GM12891 (cell line): ENCODE measurements around the gene CD177.
"Not testable (repeated sequence)": the region's sequence is repeated elsewhere in the genome, so short reads cannot be mapped to it uniquely, and the experiment has no call there.

Source experiments
- DNase-seq: peaks from one replicate; pipeline ENCODE4 v3.0.0; 2011; ENCODE audit warnings: low spot score; ENCODE audit not compliant: insufficient read length
- FAIRE-seq: peaks from 2 replicates; lab custom pipeline; 2011; peaks lifted over from hg19 to GRCh38; lab: Jason Lieb, UNC
- PAX5 ChIP-seq: IDR thresholded peaks from 2 replicates; pipeline ENCODE4 v1.6.1; 2011; ENCODE audit warnings: low read length, moderate library complexity, mild to moderate bottlenecking; ENCODE audit not compliant: insufficient read depth, severe bottlenecking
- POLR2A ChIP-seq: IDR thresholded peaks from 2 replicates; pipeline ENCODE4 v1.6.1; 2011; ENCODE audit warnings: low read depth, low read length, control low read depth
- POLR2AphosphoS5 ChIP-seq: IDR thresholded peaks from 2 replicates; pipeline ENCODE4 v1.6.1; 2011; ENCODE audit warnings: low read depth, low read length, control low read depth
- POU2F2 ChIP-seq: IDR thresholded peaks from 2 replicates; pipeline ENCODE4 v1.6.1; 2011; ENCODE audit warnings: low read depth, mild to moderate bottlenecking, control low read depth, low read length, moderate library complexity
- SPI1 ChIP-seq: IDR thresholded peaks from 2 replicates; pipeline ENCODE4 v1.6.1; 2011; ENCODE audit warnings: low read depth, low read length, control low read depth
- TAF1 ChIP-seq: IDR thresholded peaks from 2 replicates; pipeline ENCODE4 v1.6.1; 2011; ENCODE audit warnings: low read depth, low read length, control low read depth

Gene CD177

GRCh38 chr19:43331435-43332010 is 22.0 kb upstream of the CD177 start:
- FAIRE-seq (no peak), DNase-seq (no peak)
- TF ChIP-seq POLR2AphosphoS5, result no peak
- TF ChIP-seq POU2F2, result no peak
- TF ChIP-seq POLR2A, result no peak
- no peak for TF ChIP-seq PAX5
- no peak for TF ChIP-seq TAF1
- no peak for TF ChIP-seq SPI1

- FAIRE-seq, result no peak
- TF ChIP-seq SPI1 (no peak), POLR2A (no peak), POU2F2 (no peak), PAX5 (no peak), TAF1 (no peak)
Measured at GRCh38 chr19:43332058-43332922, 21.2 kb upstream of the CD177 start.

DNA sequence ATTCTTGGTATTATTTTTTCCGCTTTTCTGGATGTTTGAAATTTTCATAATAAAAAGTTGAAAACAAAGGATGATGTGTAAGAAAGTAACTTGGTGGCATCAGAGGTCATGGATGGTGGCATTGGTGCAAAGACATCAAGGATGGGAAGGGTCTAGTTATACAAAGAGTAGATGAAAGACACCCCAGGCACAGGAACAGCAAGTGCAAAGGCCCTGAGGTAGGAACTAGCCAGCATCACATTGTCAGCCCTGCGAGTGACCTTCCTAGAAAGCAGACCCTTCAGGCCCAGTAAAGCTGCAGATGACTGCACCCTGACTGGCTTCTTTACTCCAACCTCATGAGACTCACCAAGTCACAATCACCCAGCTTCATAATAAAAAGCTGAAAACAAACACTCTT is 17.0 kb upstream of the CD177 start:
- not testable (repeated sequence) for FAIRE-seq, DNase-seq

More at GRCh38 chr19:43332058-43332922, 21.2 kb upstream of the CD177 start:
- DNase-seq, result no peak

- no peak for TF ChIP-seq POLR2A
- TF ChIP-seq POLR2AphosphoS5, result no peak
- TF ChIP-seq POU2F2, result no peak
- no peak for TF ChIP-seq TAF1
- no peak for TF ChIP-seq PAX5
- no peak for TF ChIP-seq SPI1
- DNase-seq, result no peak
- FAIRE-seq, result no peak
Measured at GRCh38 chr19:43337737-43338136, 15.7 kb upstream of the CD177 start.

DNA sequence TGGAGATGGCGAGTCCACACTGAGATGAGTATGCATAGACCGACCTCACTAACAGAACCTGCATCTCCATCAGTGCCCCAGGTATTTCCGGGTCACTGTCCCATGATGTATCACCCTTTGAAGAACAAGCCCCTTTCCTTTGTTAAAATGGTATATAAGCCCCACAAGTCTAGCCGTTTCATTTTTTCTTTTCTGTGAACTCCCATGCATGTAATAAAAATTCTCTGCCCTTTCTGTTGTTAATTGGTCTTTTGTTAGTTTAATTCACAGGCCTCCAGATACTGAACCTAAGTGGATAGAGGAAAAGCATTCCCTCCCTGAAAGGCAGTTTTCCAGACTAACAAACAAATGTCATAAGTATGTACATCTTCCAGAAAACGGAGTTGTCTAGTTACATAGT is 15.0 kb upstream of the CD177 start:
- FAIRE-seq (no peak), DNase-seq (no peak)
- TF ChIP-seq POU2F2, result no peak
- no peak for TF ChIP-seq PAX5
- no peak for TF ChIP-seq TAF1
- TF ChIP-seq POLR2AphosphoS5, result no peak
- no peak for TF ChIP-seq SPI1
- no peak for TF ChIP-seq POLR2A

- not testable (repeated sequence) for DNase-seq, FAIRE-seq
Measured at GRCh38 chr19:43339243-43339930, 14.1 kb upstream of the CD177 start.

DNA sequence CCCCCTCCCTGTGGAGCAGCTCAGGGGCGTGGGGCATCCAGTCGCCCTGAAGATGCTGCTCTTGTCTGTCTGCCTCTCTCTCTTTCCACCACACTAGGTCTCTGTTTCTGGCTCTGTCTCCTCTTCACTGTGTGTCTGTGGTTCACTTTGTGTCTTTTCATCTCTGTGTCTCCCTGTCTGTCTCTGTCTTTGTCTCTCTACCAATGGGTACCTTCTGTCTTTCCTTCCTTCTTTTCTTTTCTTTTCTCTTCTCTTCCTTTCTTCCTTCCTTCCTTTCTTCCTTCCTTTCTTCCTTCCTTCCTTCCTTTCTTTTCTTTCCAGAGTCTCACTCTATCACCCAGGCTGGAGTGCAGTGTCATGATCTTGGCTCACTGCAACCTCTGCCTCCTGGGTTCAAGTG is 13.4 kb upstream of the CD177 start:
- FAIRE-seq, DNase-seq: not testable (repeated sequence)

DNA sequence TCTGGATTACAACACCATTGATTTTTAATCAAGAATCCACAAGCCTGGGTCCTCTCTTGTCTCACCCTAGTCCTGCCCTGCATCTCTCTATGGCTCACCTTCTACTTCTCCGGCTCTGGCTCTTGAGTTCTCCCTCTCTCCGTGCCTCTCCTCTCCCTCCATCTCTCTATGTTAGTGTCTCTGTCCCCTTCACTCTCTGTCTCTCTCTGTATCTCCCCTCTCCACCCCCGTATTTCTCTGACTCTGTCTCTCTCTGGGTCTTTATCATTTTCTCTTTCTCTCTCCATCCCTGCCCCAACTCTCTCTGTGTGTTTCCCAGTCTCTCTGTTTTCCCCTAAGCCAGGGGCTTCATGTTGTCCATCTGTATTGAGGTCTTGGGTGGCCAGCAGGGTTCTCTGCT is 12.4 kb upstream of the CD177 start:
- not testable (repeated sequence) for DNase-seq, FAIRE-seq

- not testable (repeated sequence) for DNase-seq, FAIRE-seq
Measured at GRCh38 chr19:43342104-43342503, 11.4 kb upstream of the CD177 start.

- not testable (repeated sequence) for DNase-seq
Measured at GRCh38 chr19:43344347-43344925, 9.1 kb upstream of the CD177 start.

GRCh38 chr19:43349813-43350212 is 3.7 kb upstream of the CD177 start:
- not testable (repeated sequence) for DNase-seq, FAIRE-seq

More at GRCh38 chr19:43344347-43344925, 9.1 kb upstream of the CD177 start:
- not testable (repeated sequence) for FAIRE-seq
